Activated naive CD4-positive, alpha-beta T cell treated with anti-CD3 and anti-CD28 coated beads, Interleukin-2, amount 10 ng/mL, durations not matched to agents 5 hours and 36 hours (primary cell): ENCODE results near the gene RCOR1. TPM values are rescaled to one million over a fixed set of nuclear protein-coding genes. Genes with fewer than 3 reads are reported as not detected.

ENCODE experiments used
- total RNA-seq, 2 experiments: library from RNA; stranded (reverse); gene quantifications; one replicate each; pipeline ENCODE4 v1.2.3, GENCODE V29; 2021

The RCOR1 gene
- 10 to 100 TPM; 24.3 to 25.7 TPM for total RNA-seq

DNA sequence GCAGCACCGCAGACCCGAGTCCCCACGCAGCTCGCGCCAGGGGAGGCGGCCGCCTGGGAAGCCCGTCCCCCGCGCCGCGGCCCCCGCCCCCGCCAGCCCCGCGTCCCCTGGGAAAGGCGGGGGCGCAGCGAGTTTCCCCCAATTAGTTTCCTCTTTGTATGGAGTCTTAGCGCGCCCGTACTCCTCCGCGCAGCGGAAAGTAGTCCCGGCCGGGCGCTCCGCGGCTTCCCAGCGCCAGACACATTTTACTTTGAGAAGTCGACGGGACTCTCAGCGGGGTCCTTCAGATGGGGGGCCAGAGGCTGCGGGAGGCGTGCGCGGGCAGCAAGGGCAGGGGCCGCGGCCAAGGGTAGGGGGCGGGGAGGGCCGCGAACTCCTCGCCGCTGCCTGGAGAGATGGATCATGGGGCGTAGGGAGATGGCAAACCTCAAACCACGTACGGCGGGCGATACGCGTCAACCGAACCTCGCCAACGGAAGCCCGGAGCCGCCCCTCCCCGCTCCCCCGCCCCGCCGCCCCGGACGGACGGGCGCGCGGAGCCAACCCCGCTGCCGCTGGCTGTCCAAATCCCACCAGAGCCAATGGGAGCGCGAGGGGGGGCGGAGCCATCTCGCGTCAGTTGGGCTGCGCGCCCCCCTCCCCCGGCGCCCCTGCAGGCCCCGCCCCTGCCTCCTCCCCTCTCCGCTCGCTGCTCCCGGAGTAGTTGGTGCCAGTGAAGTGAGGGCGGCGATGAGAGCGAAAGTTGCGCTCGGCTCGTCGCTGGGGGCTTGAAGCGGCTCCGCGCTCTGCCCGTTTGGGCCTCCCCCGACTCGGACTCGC is at the start of gene RCOR1:
Gene RCOR1, plus strand, starts transcription at position 706 of the 819 bp plus-strand sequence. CDS start 238 bp downstream, outside the sequence.

DNA sequence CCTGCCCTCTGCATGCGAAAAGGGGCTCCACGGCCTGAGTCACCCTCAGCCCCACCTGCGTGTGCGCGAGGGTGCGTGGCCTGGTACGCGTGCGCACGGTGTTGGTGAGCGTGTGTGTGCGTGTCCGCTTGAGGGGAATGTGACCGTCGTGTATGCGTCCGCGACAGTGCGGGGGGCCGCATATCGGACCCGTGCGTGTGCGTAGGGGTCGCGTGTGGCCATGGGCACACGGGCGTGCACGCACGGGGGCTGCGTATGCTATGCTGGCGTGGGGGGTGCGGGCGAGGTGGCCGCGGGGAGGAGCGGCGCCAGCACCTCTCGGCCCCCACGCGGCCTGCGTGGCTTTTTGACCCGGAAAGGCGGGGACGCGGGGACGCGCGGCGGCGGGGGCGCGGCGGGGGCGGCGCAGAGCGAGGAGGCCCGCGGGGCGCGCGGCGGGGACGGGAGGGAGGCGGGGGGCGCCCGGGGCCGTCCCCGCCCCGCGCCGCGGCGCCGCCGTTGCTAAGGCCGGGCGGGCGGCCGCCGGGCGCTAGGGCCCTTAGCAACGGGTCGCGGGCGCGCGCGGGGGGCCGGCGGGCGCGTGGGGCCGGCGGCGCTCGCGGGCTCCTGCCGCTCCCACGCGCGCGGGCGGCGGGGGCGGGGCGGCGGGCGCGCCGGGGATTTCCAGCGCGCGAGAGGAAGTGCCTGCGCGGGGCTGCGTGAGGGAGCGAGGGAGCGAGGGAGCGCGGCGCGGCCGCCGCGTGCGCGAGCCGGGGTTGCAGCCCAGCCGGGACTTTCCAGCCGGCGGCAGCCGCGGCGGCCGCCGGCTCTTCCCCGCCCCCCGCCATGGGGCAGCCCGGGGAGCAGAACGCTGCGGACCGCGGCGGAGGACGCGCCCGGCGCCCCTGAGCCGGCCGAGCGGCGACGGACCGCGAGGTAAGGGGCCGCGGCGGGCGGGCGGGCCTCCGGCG is 184.6 kb downstream of the RCOR1 start, which contains the start of gene TRAF3:
Gene TRAF3, plus strand, starts transcription at position 689 of the 950 bp plus-strand sequence. CDS start 92,753 bp downstream, outside the sequence.

Other genes with a start within 250 kb of the RCOR1 start
- gene CINP, start 229.8 kb upstream of the RCOR1 start, total RNA-seq, result 10 to 100 TPM; 27.6 to 30.0 TPM
- 1 to 10 TPM; 8.0 to 8.1 TPM for gene TECPR2, start 229.7 kb upstream of the RCOR1 start, total RNA-seq
- 1 to 10 TPM; 7.4 to 7.5 TPM for gene ANKRD9, start 82.9 kb upstream of the RCOR1 start, total RNA-seq
- gene TRAF3, start 184.8 kb downstream of the RCOR1 start, total RNA-seq, result 10 to 100 TPM; 35.4 to 40.1 TPM